PFSK-1 (cell line): ENCODE data around the gene ITPR3.

Experiments used
- FOXP2 ChIP-seq: optimal IDR thresholded peaks from 2 replicates; pipeline ENCODE3; 2011; ENCODE audit warnings: borderline replicate concordance, control low read depth, inconsistent platforms; ENCODE audit not compliant: insufficient read depth; ENCODE audit errors: extremely low read length, extremely low read depth
- POLR2AphosphoS5 ChIP-seq: IDR thresholded peaks from 2 replicates; pipeline ENCODE4 v1.6.1; 2012; ENCODE audit warnings: low read depth, mild to moderate bottlenecking, control low read depth, low read length, moderate library complexity
- SIN3A ChIP-seq: IDR thresholded peaks from 2 replicates; pipeline ENCODE4 v1.6.1; 2012; ENCODE audit warnings: mild to moderate bottlenecking, low read length, moderate library complexity, borderline replicate concordance; ENCODE audit not compliant: insufficient read depth
- TAF1 ChIP-seq: IDR thresholded peaks from 2 replicates; pipeline ENCODE4 v1.6.1; 2012; ENCODE audit warnings: low read length, control low read depth, borderline replicate concordance; ENCODE audit not compliant: insufficient read depth
- TF ChIP-seq, protein P1 (sequence below), 2 experiments: IDR thresholded peaks; 2 replicates each; pipeline versions ENCODE4 v1.6.1 to v1.8.0; 2011 to 2012; ENCODE audit warnings: low read depth in 2 of 2, low read length in 2 of 2, control low read depth in 1 of 2, inconsistent platforms in 1 of 2, mild to moderate bottlenecking in 1 of 2, moderate library complexity in 1 of 2; ENCODE audit not compliant: insufficient read depth in 1 of 2

The ITPR3 gene

DNA sequence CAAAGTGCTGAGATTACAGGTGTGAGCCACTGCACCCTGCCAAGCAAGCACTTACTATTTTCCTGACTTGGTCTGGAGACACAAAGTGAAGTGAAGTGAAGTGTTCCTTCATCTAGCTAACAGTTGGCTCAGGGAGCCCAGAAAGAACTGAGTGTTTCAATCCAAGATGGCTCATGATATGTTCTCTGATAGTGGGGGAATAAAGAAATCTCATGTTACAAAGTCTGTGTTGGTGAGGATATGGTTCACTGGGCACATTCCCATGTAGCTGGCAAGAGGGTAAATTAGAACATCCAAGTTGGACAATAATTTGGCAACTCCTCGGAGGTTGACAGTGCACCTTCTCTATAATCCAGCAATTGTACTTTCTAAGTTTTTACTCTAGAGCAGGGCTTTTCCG, 5.0 kb upstream of the ITPR3 start:
- TF ChIP-seq, protein P1, sequence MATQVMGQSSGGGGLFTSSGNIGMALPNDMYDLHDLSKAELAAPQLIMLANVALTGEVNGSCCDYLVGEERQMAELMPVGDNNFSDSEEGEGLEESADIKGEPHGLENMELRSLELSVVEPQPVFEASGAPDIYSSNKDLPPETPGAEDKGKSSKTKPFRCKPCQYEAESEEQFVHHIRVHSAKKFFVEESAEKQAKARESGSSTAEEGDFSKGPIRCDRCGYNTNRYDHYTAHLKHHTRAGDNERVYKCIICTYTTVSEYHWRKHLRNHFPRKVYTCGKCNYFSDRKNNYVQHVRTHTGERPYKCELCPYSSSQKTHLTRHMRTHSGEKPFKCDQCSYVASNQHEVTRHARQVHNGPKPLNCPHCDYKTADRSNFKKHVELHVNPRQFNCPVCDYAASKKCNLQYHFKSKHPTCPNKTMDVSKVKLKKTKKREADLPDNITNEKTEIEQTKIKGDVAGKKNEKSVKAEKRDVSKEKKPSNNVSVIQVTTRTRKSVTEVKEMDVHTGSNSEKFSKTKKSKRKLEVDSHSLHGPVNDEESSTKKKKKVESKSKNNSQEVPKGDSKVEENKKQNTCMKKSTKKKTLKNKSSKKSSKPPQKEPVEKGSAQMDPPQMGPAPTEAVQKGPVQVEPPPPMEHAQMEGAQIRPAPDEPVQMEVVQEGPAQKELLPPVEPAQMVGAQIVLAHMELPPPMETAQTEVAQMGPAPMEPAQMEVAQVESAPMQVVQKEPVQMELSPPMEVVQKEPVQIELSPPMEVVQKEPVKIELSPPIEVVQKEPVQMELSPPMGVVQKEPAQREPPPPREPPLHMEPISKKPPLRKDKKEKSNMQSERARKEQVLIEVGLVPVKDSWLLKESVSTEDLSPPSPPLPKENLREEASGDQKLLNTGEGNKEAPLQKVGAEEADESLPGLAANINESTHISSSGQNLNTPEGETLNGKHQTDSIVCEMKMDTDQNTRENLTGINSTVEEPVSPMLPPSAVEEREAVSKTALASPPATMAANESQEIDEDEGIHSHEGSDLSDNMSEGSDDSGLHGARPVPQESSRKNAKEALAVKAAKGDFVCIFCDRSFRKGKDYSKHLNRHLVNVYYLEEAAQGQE (IDR thresholded peaks at IDR 0.05; ENCODE audit: insufficient read depth in 1 of 2, low read depth in 2 of 2, low read length in 2 of 2): no peak
- no peak for TF ChIP-seq FOXP2

DNA sequence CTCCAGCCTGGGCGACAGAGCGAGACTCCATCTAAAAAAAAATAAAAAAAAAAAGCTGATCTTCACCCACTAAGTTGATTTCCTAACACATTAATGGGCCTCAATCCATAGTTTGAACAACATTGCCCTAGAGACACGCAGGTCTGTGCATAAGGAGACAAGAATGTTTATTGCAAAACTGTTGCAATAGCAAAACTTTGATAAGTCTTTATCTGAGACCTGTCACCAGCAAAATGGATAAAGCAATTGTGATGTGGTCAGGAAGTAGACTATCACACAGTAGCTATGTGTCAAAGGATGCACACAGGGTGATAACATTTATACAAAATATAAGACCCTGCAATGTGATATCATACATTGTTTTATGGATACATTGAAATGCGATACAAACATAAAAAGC, 4.2 kb upstream of the ITPR3 start:
- TF ChIP-seq TAF1: no peak
- TF ChIP-seq, protein P1 (IDR thresholded peaks at IDR 0.05; ENCODE audit: insufficient read depth in 1 of 2, low read depth in 2 of 2, low read length in 2 of 2): no peak
- no peak for TF ChIP-seq FOXP2
- no peak for TF ChIP-seq SIN3A
- no peak for TF ChIP-seq POLR2AphosphoS5

DNA sequence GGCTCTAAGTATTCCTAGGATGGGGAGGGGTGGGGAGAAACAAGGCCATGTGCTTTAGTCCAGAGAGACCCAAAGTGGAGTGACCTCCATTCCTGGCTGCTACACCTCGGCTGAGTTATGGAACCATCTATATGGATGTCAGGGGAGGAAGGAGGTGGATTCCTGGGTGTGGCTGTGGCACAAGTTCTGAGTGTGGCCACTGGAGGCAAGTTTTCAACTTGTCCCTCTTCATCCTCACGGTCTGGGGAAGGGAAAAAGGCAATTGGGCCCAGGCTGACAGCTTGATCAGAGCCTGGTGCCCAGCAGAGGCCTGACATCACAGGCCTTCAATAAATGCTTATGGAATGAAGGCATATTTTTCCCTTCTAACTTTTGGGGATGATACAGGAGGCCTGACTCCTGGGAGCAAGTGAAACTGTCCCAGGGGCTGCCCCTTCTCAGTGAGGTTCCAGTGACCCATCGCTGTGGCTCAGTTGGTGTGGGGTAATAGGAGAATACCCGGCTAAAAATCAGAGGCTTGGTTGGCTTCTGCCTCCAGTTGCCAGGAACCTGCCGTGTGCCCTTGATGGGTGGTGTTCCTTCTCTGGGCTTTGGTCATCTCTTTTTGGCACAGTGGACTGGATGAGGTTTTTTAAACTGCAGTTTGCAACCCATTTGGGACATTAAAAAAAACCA, 1.8 kb upstream of the ITPR3 start:
- TF ChIP-seq SIN3A (no peak), TAF1 (no peak), POLR2AphosphoS5 (no peak), FOXP2 (no peak)
- TF ChIP-seq, protein P1 (IDR thresholded peaks at IDR 0.05; ENCODE audit: insufficient read depth in 1 of 2, low read depth in 2 of 2, low read length in 2 of 2): no peak

DNA sequence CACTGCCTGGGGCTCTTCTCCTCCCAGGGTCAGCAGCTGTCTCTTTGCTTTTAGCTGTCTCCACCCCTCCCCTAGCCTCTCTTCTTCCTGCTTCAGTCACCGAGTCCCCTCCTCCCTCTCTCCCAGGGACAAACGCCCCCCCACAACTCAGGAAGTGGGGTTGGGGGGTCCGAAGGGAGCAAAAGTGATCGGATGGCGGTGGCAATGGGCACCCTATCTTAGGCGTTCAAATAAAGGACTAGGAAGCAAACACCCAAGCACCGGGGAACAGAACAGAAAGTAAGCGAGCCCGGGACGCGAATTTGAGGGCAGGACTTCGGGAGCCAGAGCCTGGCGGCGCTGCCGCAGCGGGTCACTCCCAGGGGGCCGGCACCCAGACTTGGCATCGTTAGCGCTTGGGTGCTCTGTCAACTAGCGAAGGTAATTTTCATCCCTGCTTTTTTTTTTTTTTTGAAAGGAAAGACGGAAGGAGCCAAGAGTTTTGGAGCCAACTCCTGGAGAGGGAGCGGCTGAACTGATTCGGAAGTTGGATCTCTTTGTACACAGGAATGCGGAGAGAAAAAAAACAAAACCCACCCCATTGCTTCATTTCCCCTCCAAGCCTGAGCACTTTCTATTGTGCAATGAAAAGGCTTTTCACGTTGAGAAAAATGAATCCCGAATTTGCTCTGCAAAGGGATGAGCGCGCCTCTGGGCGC, 815 bp upstream of the ITPR3 start:
- TF ChIP-seq FOXP2 (no peak), SIN3A (no peak), POLR2AphosphoS5 (no peak), TAF1 (no peak)
- TF ChIP-seq, protein P1 (IDR thresholded peaks at IDR 0.05; ENCODE audit: insufficient read depth in 1 of 2, low read depth in 2 of 2, low read length in 2 of 2): no peak
